ENCODE measurements around the gene NXPE3. TPM values are rescaled to one million over a fixed set of nuclear protein-coding genes. Genes with fewer than 3 reads are reported as not detected.

NXPE3 gene
- total and polyA plus RNA-seq, 10 of the 15 experiments (the other 5 are each of a cell fraction or from before 2014, with no cell fraction given), result 2.0 to 8.7 (median 5.2) TPM

- TF ChIP-seq, protein P1, sequence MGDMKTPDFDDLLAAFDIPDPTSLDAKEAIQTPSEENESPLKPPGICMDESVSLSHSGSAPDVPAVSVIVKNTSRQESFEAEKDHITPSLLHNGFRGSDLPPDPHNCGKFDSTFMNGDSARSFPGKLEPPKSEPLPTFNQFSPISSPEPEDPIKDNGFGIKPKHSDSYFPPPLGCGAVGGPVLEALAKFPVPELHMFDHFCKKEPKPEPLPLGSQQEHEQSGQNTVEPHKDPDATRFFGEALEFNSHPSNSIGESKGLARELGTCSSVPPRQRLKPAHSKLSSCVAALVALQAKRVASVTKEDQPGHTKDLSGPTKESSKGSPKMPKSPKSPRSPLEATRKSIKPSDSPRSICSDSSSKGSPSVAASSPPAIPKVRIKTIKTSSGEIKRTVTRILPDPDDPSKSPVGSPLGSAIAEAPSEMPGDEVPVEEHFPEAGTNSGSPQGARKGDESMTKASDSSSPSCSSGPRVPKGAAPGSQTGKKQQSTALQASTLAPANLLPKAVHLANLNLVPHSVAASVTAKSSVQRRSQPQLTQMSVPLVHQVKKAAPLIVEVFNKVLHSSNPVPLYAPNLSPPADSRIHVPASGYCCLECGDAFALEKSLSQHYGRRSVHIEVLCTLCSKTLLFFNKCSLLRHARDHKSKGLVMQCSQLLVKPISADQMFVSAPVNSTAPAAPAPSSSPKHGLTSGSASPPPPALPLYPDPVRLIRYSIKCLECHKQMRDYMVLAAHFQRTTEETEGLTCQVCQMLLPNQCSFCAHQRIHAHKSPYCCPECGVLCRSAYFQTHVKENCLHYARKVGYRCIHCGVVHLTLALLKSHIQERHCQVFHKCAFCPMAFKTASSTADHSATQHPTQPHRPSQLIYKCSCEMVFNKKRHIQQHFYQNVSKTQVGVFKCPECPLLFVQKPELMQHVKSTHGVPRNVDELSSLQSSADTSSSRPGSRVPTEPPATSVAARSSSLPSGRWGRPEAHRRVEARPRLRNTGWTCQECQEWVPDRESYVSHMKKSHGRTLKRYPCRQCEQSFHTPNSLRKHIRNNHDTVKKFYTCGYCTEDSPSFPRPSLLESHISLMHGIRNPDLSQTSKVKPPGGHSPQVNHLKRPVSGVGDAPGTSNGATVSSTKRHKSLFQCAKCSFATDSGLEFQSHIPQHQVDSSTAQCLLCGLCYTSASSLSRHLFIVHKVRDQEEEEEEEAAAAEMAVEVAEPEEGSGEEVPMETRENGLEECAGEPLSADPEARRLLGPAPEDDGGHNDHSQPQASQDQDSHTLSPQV (IDR thresholded peaks at IDR 0.05), result no peak
- TF ChIP-seq ETV6 (conservative IDR thresholded peaks at IDR 0.05 in 1 of 2, IDR thresholded peaks at IDR 0.05 in 1 of 2; ENCODE audit: borderline replicate concordance in 1 of 2, low read depth in 1 of 2), result no peak
- TF ChIP-seq E4F1 (IDR thresholded peaks at IDR 0.05; ENCODE audit: borderline replicate concordance, partially characterized antibody), result no peak
- TF ChIP-seq GABPA (IDR thresholded peaks at IDR 0.05; ENCODE audit: low read depth), result no peak
- no peak for TF ChIP-seq EP300 (IDR thresholded peaks at IDR 0.05; ENCODE audit: borderline replicate concordance in 1 of 2, control insufficient read depth in 1 of 2, low read depth in 2 of 2, low read length in 2 of 2)
- 0 out of 2 replicates have a peak, but pooled peaks have one; percentile 38 for TF ChIP-seq ESRRA (IDR thresholded peaks at IDR 0.05; ENCODE audit: low read length)
- TF ChIP-seq ZNF622 (IDR thresholded peaks at IDR 0.05), result no peak; the same call in 1 of the 2 replicates
- 0 out of 3 replicates have a peak, but pooled peaks of 1 of the 2 experiments have one; percentile 1 for TF ChIP-seq EGR1 (IDR thresholded peaks at IDR 0.05; ENCODE audit: borderline replicate concordance in 1 of 2, low read depth in 2 of 2, low read length in 2 of 2)
- TF ChIP-seq LARP7 (IDR thresholded peaks at IDR 0.05), result 0 out of 2 replicates have a peak, but pooled peaks have one; percentile 99
- TF ChIP-seq BMI1 (IDR thresholded peaks at IDR 0.05; ENCODE audit: borderline replicate concordance), result no peak
- peak; percentile 96 for TF ChIP-seq TCF3 (IDR thresholded peaks at IDR 0.05; ENCODE audit: borderline replicate concordance, insufficient read depth, low read depth, low read length)
- TF ChIP-seq JUNB (IDR thresholded peaks at IDR 0.05), result no peak
Measured at GRCh38 chr3:101848754-101849713, 70.0 kb downstream of the NXPE3 start, which contains the start of gene NFKBIZ (continued).
